H9 (cell line): ENCODE data around the gene DCAF15. TPM values are rescaled to one million over a fixed set of nuclear protein-coding genes. Genes with fewer than 3 reads are reported as not detected.
A peak's percentile ranks its signal among the peaks of the same experiment; 100 is the strongest.

Experiments used
- DNase-seq: peaks from one replicate; pipeline ENCODE4 v3.0.0-alpha.2; 2017
- H2AFZ ChIP-seq: one replicate; pipeline ENCODE4 v1.6.1; 2013; ENCODE audit warnings: mild to moderate bottlenecking, low read length, control low read depth, moderate library complexity
- H2AK5ac ChIP-seq: 2 replicates; pipeline ENCODE4 v1.6.1; 2013; ENCODE audit warnings: low read length, control low read depth, mixed read lengths; ENCODE audit not compliant: insufficient read length
- H2BK120ac ChIP-seq: one replicate; pipeline ENCODE4 v1.6.1; 2013; ENCODE audit warnings: low read depth, mild to moderate bottlenecking, low read length, control low read depth, inconsistent platforms; ENCODE audit not compliant: poor library complexity, severe bottlenecking
- H2BK12ac ChIP-seq: 2 replicates; pipeline ENCODE4 v1.6.1; 2013; ENCODE audit warnings: low read length, control low read depth, mixed read lengths, low read depth; ENCODE audit not compliant: insufficient read length
- H2BK15ac ChIP-seq: 2 replicates; pipeline ENCODE4 v1.6.1; 2013; ENCODE audit warnings: low read depth, low read length, control low read depth
- H2BK20ac ChIP-seq: one replicate; pipeline ENCODE4 v1.6.1; 2013; ENCODE audit warnings: low read depth, mild to moderate bottlenecking, low read length, control low read depth, inconsistent platforms; ENCODE audit not compliant: poor library complexity, severe bottlenecking
- H2BK5ac ChIP-seq: 2 replicates; pipeline ENCODE4 v1.6.1; 2013; ENCODE audit warnings: low read length, control low read depth, mixed read lengths; ENCODE audit not compliant: insufficient read length
- H3K14ac ChIP-seq: 2 replicates; pipeline ENCODE4 v1.6.1; 2013; ENCODE audit warnings: low read length, control low read depth; ENCODE audit not compliant: insufficient read depth
- H3K18ac ChIP-seq: 2 replicates; pipeline ENCODE4 v1.6.1; 2013; ENCODE audit warnings: low read depth, mild to moderate bottlenecking, mixed read lengths, low read length, control low read depth; ENCODE audit not compliant: insufficient read length
- H3K23ac ChIP-seq: 2 replicates; pipeline ENCODE4 v1.6.1; 2013; ENCODE audit warnings: low read length, control low read depth, mixed read lengths, low read depth; ENCODE audit not compliant: insufficient read length
- H3K23me2 ChIP-seq: 2 replicates; pipeline ENCODE4 v1.6.1; 2013; ENCODE audit warnings: low read depth, mild to moderate bottlenecking, mixed read lengths, low read length, control low read depth; ENCODE audit not compliant: insufficient read length, poor library complexity, severe bottlenecking
- H3K27ac ChIP-seq: 2 replicates; pipeline ENCODE4 v1.5.1; 2013; ENCODE audit warnings: low read length, control low read depth, mixed read lengths, low read depth; ENCODE audit not compliant: insufficient read length
- H3K27me3 ChIP-seq: 2 replicates; pipeline ENCODE4 v1.6.1; 2013; ENCODE audit warnings: low read length, control low read depth, inconsistent platforms; ENCODE audit not compliant: insufficient read depth
- H3K4ac ChIP-seq: 2 replicates; pipeline ENCODE4 v1.6.1; 2013; ENCODE audit warnings: low read depth, mild to moderate bottlenecking, control low read depth, inconsistent platforms, low read length, moderate library complexity
- H3K4me1 ChIP-seq: 2 replicates; pipeline ENCODE4 v1.6.1; 2013; ENCODE audit warnings: low read length, control low read depth, inconsistent platforms; ENCODE audit not compliant: insufficient read depth
- H3K4me2 ChIP-seq: 2 replicates; pipeline ENCODE4 v1.6.1; 2013; ENCODE audit warnings: low read length, control low read depth, mixed read lengths; ENCODE audit not compliant: insufficient read length, insufficient read depth
- H3K56ac ChIP-seq: 2 replicates; pipeline ENCODE4 v1.6.1; 2013; ENCODE audit warnings: low read depth, mild to moderate bottlenecking, mixed read lengths, low read length, control low read depth; ENCODE audit not compliant: insufficient read length
- H3K79me1 ChIP-seq: 2 replicates; pipeline ENCODE4 v1.6.1; 2013; ENCODE audit warnings: low read depth, mild to moderate bottlenecking, moderate library complexity, low read length, control low read depth, inconsistent platforms; ENCODE audit not compliant: insufficient read depth, poor library complexity, severe bottlenecking
- H3K79me2 ChIP-seq: 2 replicates; pipeline ENCODE4 v1.6.1; 2013; ENCODE audit warnings: low read length, control low read depth, inconsistent platforms; ENCODE audit not compliant: insufficient read depth
- H3K9ac ChIP-seq: 2 replicates; pipeline ENCODE4 v1.6.1; 2013; ENCODE audit warnings: low read length, control low read depth, mixed read lengths; ENCODE audit not compliant: insufficient read length; ENCODE audit errors: extremely low read depth
- H3K9me3 ChIP-seq: one replicate; pipeline ENCODE4 v1.6.1; 2013; ENCODE audit warnings: low read depth, low read length, inconsistent platforms; ENCODE audit not compliant: control insufficient read depth
- H3T11ph ChIP-seq: one replicate; pipeline ENCODE4 v1.6.1; 2013; ENCODE audit warnings: mild to moderate bottlenecking, low read length, control low read depth, inconsistent platforms
- H4K20me1 ChIP-seq: one replicate; pipeline ENCODE4 v1.6.1; 2013; ENCODE audit not compliant: control insufficient read depth, insufficient read length, insufficient read depth
- H4K5ac ChIP-seq: 2 replicates; pipeline ENCODE4 v1.6.1; 2013; ENCODE audit warnings: low read depth, mild to moderate bottlenecking, mixed read lengths, low read length, control low read depth; ENCODE audit not compliant: insufficient read length
- H4K8ac ChIP-seq: replicated peaks from 2 replicates; pipeline ENCODE4 v1.6.1; 2013; ENCODE audit warnings: low read length, control low read depth, mixed read lengths, low read depth; ENCODE audit not compliant: insufficient read length
- H4K91ac ChIP-seq: 2 replicates; pipeline ENCODE4 v1.6.1; 2013; ENCODE audit warnings: low read depth, mild to moderate bottlenecking, moderate library complexity, mixed read lengths, low read length, control low read depth; ENCODE audit not compliant: insufficient read length
- H3K27ac Mint-ChIP-seq, 3 experiments: 2 replicates in 2 of 3; 3 replicates in 1 of 3; pipeline ENCODE4 v1.8.0; 2020 to 2021; ENCODE audit warnings: mixed read lengths in 3 of 3, mild to moderate bottlenecking in 1 of 3, moderate library complexity in 1 of 3
- H3K27me3 Mint-ChIP-seq: 2 replicates; pipeline ENCODE4 v1.8.0; 2021; ENCODE audit warnings: low read depth, mild to moderate bottlenecking, moderate library complexity, mixed read lengths
- H3K36me3 Mint-ChIP-seq, 3 experiments: 2 replicates in 2 of 3; 3 replicates in 1 of 3; pipeline ENCODE4 v1.8.0; 2020 to 2021; ENCODE audit warnings: low read depth in 3 of 3, mixed read lengths in 3 of 3; ENCODE audit not compliant: insufficient read depth in 1 of 3
- H3K4me1 Mint-ChIP-seq, 2 experiments: 2 replicates each; pipeline ENCODE4 v1.8.0; 2020; ENCODE audit warnings: mixed read lengths in 2 of 2
- H3K4me3 Mint-ChIP-seq, 2 experiments: 2 replicates in 1 of 2; 3 replicates in 1 of 2; pipeline ENCODE4 v1.8.0; 2020 to 2021; ENCODE audit warnings: mild to moderate bottlenecking in 2 of 2, mixed read lengths in 2 of 2, moderate library complexity in 1 of 2
- H3K9me3 Mint-ChIP-seq, 2 experiments: 2 replicates in 1 of 2; 3 replicates in 1 of 2; pipeline ENCODE4 v1.8.0; 2020; ENCODE audit warnings: mild to moderate bottlenecking in 2 of 2, mixed read lengths in 2 of 2, moderate library complexity in 1 of 2
- CTCF ChIP-seq: fragments of 200-600 bp; sonication (generic); conservative IDR thresholded peaks from 3 replicates; pipeline ENCODE4 v1.8.0; 2021; ENCODE audit warnings: antibody characterized with exemption, mild to moderate bottlenecking
- WGBS: extraction: QIAGEN DNeasy Blood & Tissue Kit; methylation state at CpG from one replicate; pipeline ENCODE4 v1.1.7; 2013; ENCODE audit warnings: missing lambda C conversion rate, low lambda C conversion rate, mixed read lengths; ENCODE audit not compliant: insufficient read length; ENCODE audit errors: extremely low coverage; 5-methylcytosine and 5-hydroxymethylcytosine counted together
- total RNA-seq: library from RNA; stranded (reverse); gene quantifications from 2 replicates; pipeline ENCODE4 v1.2.1, GENCODE V29; 2021

Gene DCAF15
- total RNA-seq, 1 experiment from 2014 or later = 82.5 TPM

- peaks cover 11 to 42% (median 41%) of the 10 kb centered on the region in 3 experiments; a peak in 5 of 7 replicates for H3K36me3 Mint-ChIP-seq
- H2BK15ac ChIP-seq = no peak overlapping the region
- no peak overlapping the region for H3K23ac ChIP-seq
- no peak overlapping the region for H2AK5ac ChIP-seq
- H4K91ac ChIP-seq = no peak overlapping the region
- no peak overlapping the region for H2BK5ac ChIP-seq
- no peak overlapping the region for H3K9ac ChIP-seq
- H3K4ac ChIP-seq = no peak overlapping the region
- H3K4me1 Mint-ChIP-seq = peaks cover 9 to 12% of the 10 kb centered on the region in 2 experiments
- peak overlapping the region; percentile 86 to 92; a peak in 3 of 5 replicates for H3K4me3 Mint-ChIP-seq
- H3K56ac ChIP-seq = no peak overlapping the region
- TF ChIP-seq CTCF = no peak
- no peaks in the 10 kb centered on the region for H3K9me3 Mint-ChIP-seq
- no peaks in the 10 kb centered on the region for H3K27me3 ChIP-seq
- H3K27ac Mint-ChIP-seq = no peak overlapping the region
- H3T11ph ChIP-seq = no peak overlapping the region
- no peak overlapping the region for H2BK12ac ChIP-seq
- no peaks in the 10 kb centered on the region for H3K4me1 ChIP-seq
- peaks cover 11% of the 10 kb centered on the region for H3K23me2 ChIP-seq
- WGBS = no CpG with 5 or more reads among the region's 15 CpGs
- H2AFZ ChIP-seq = no peak overlapping the region
- no peak overlapping the region for H3K18ac ChIP-seq
- no peak overlapping the region for H3K4me2 ChIP-seq
- no peaks in the 10 kb centered on the region for H3K9me3 ChIP-seq
- no peak overlapping the region for H4K8ac ChIP-seq
- H3K79me1 ChIP-seq = peaks cover 8% of the 10 kb centered on the region
- H3K27me3 Mint-ChIP-seq = peaks cover 2% of the 10 kb centered on the region; the same call in 1 of the 2 replicates
- no peak overlapping the region for H3K27ac ChIP-seq
- H2BK20ac ChIP-seq = no peak overlapping the region
- H4K5ac ChIP-seq = no peak overlapping the region
- H4K20me1 ChIP-seq = no peaks in the 10 kb centered on the region
- H3K14ac ChIP-seq = no peak overlapping the region
- peaks cover 6% of the 10 kb centered on the region; the same call in 1 of the 2 replicates for H3K79me2 ChIP-seq
- H2BK120ac ChIP-seq = no peak overlapping the region
- DNase-seq = no peak
These were observed 1.9 kb downstream of the DCAF15 start for GRCh38 chr19:13954185-13954584.
